ENCODE data around the gene PPIAL4G. TPM values are rescaled to one million over a fixed set of nuclear protein-coding genes. Genes with fewer than 3 reads are reported as not detected.
"Not testable (repeated sequence)": the region's sequence is repeated elsewhere in the genome, so short reads cannot be mapped to it uniquely, and the experiment has no call there.

The PPIAL4G gene
- total and polyA plus RNA-seq, 2 experiments from 2014 or later: 0.07 TPM; not detected in 1

GRCh38 chr1:148514310-148514709 is 31.2 kb upstream of the PPIAL4G start:
- not testable (repeated sequence) for H3K27ac ChIP-seq; H3K9me3 ChIP-seq (ENCODE audit: low read depth); H3K4me3 ChIP-seq; H3K36me3 ChIP-seq (replicated peaks; ENCODE audit: insufficient read depth, low read depth); H4K20me1 ChIP-seq (ENCODE audit: insufficient read depth, poor library complexity, severe bottlenecking); H3K27me3 ChIP-seq; H3K79me2 ChIP-seq; H3K4me2 ChIP-seq; H3K4me1 ChIP-seq (ENCODE audit: insufficient read depth); H3K9me2 ChIP-seq (replicated peaks; ENCODE audit: insufficient read depth); H2AFZ ChIP-seq; DNase-seq (ENCODE audit: low spot score)
- WGBS (ENCODE audit: low lambda C conversion rate, missing lambda C conversion rate): no CpG with 5 or more reads among the region's 3 CpGs

DNA sequence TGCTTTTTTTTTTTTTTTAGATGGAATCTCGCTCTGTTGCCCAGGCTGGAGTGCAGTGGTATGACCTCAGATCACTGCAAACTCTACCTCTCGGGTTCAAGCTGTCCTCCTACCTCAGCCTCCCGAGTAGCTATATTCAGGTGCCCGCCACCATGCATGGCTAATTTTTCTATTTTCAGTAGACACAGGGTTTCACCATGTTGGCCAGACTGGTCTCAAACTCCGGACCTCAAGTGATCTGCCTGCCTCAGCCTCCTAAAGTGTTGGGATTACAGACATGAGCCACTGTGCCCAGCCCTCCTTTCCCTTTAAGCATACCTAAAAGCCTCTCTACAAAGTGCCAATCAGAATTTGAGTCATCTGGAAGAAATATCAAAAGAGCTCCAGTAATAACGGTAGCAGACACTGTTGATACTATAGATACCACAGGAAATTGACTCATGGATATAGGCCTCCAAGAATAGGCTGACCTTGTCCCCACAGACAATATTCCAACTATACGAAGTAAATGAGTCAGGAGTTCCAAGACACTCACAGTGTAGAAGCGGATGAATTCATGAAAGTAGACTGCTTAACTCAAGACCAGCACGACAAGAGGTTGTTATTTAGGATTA is 29.6 kb upstream of the PPIAL4G start:
- H3K27me3 ChIP-seq; H2AFZ ChIP-seq; H3K9me3 ChIP-seq (ENCODE audit: low read depth); H3K9me2 ChIP-seq (replicated peaks; ENCODE audit: insufficient read depth); H3K79me2 ChIP-seq; H3K4me3 ChIP-seq; H4K20me1 ChIP-seq (ENCODE audit: insufficient read depth, poor library complexity, severe bottlenecking); H3K27ac ChIP-seq; H3K4me1 ChIP-seq (ENCODE audit: insufficient read depth); H3K36me3 ChIP-seq (replicated peaks; ENCODE audit: insufficient read depth, low read depth); H3K4me2 ChIP-seq; DNase-seq (ENCODE audit: low spot score): not testable (repeated sequence)
- 95% methylated on average over 8 of the region's 9 CpGs for WGBS (ENCODE audit: low lambda C conversion rate, missing lambda C conversion rate)

DNA sequence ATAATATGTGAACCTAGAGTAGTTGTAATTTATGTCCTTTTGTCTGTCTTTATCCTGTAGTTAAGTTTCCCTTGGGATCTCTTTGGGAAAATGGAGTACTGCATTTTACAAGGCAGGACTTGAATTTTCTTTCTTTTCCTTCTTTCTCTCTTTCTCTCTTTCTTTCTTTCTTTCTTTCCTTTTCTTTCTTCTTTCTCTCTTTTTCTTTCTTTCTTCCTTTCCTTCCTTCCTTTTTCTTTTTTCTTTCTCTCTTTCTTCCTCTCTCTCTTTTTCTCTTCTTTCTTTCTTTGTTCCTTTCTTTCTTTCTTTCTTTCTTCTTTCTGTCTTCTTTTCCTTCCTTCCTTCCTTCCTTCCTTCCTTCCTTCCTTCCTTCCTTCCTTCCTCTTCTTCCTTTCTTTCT is 10.8 kb upstream of the PPIAL4G start:
- not testable (repeated sequence) for DNase-seq (ENCODE audit: low spot score); H3K4me2 ChIP-seq; H3K9me3 ChIP-seq (ENCODE audit: low read depth); H3K27ac ChIP-seq; H3K9me2 ChIP-seq (replicated peaks; ENCODE audit: insufficient read depth); H3K4me3 ChIP-seq; H3K36me3 ChIP-seq (replicated peaks; ENCODE audit: insufficient read depth, low read depth); H4K20me1 ChIP-seq (ENCODE audit: insufficient read depth, poor library complexity, severe bottlenecking); H3K4me1 ChIP-seq (ENCODE audit: insufficient read depth); H3K27me3 ChIP-seq; H3K79me2 ChIP-seq; H2AFZ ChIP-seq

GRCh38 chr1:148481134-148481533 is 2.0 kb downstream of the PPIAL4G start:
- not testable (repeated sequence) for H3K27ac ChIP-seq; H2AFZ ChIP-seq; DNase-seq (ENCODE audit: low spot score); H3K9me3 ChIP-seq (ENCODE audit: low read depth); H3K27me3 ChIP-seq; H3K36me3 ChIP-seq (replicated peaks; ENCODE audit: insufficient read depth, low read depth); H3K9me2 ChIP-seq (replicated peaks; ENCODE audit: insufficient read depth); H3K4me3 ChIP-seq; H3K4me2 ChIP-seq; H4K20me1 ChIP-seq (ENCODE audit: insufficient read depth, poor library complexity, severe bottlenecking); H3K4me1 ChIP-seq (ENCODE audit: insufficient read depth); H3K79me2 ChIP-seq
- 86% methylated on average over 1 of the region's 4 CpGs for WGBS (ENCODE audit: low lambda C conversion rate, missing lambda C conversion rate)

DNA sequence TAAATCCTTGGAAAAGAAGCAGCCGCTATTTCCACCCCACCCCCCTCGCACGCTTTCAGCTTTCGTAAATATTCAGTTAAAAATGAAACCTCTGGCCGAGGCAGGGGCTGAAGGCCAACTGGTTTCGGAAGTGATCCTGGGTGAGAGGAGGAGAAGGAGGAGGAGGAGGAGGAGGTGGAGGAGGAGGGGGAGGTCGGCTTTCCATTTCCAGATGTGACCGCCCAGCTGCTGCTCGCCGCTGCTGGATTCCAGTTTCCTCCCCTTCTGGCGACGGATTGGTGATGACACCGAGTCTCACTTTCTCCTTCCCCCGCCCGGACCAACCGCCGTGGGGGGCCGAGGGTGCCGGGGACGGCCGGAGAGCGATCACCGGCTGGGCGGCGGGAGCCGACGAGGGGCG is 23.4 kb downstream of the PPIAL4G start:
- WGBS (ENCODE audit: low lambda C conversion rate, missing lambda C conversion rate): no CpG with 5 or more reads among the region's 28 CpGs
- not testable (repeated sequence) for H3K4me3 ChIP-seq; H3K4me1 ChIP-seq (ENCODE audit: insufficient read depth); H3K9me3 ChIP-seq (ENCODE audit: low read depth); H4K20me1 ChIP-seq (ENCODE audit: insufficient read depth, poor library complexity, severe bottlenecking); H3K36me3 ChIP-seq (replicated peaks; ENCODE audit: insufficient read depth, low read depth); DNase-seq (ENCODE audit: low spot score); H3K9me2 ChIP-seq (replicated peaks; ENCODE audit: insufficient read depth); H2AFZ ChIP-seq; H3K79me2 ChIP-seq; H3K27me3 ChIP-seq
- Histone ChIP-seq H3K4me2 (peak overlapping the region; percentile 71), H3K27ac (peak overlapping the region; percentile 98)

- not testable (repeated sequence) for H2AFZ ChIP-seq
These were observed 24.1 kb downstream of the PPIAL4G start for GRCh38 chr1:148458901-148459581.

GRCh38 chr1:148458398-148458797 is 24.7 kb downstream of the PPIAL4G start:
- WGBS (ENCODE audit: low lambda C conversion rate, missing lambda C conversion rate): 1% methylated on average over 11 of the region's 11 CpGs
- not testable (repeated sequence) for H2AFZ ChIP-seq

More at GRCh38 chr1:148458901-148459581, 24.1 kb downstream of the PPIAL4G start:
- 2% methylated on average over 24 of the region's 63 CpGs for WGBS (ENCODE audit: low lambda C conversion rate, missing lambda C conversion rate)
- Histone ChIP-seq H3K4me2 (peak overlapping the region; percentile 71), H3K27ac (peak overlapping the region; percentile 98), H3K4me3 (peak overlapping the region; percentile 30)
- H3K36me3 ChIP-seq (replicated peaks; ENCODE audit: insufficient read depth, low read depth); H3K9me2 ChIP-seq (replicated peaks; ENCODE audit: insufficient read depth); H3K4me1 ChIP-seq (ENCODE audit: insufficient read depth); H3K79me2 ChIP-seq; H4K20me1 ChIP-seq (ENCODE audit: insufficient read depth, poor library complexity, severe bottlenecking); H3K9me3 ChIP-seq (ENCODE audit: low read depth); H3K27me3 ChIP-seq: not testable (repeated sequence)
- TF ChIP-seq, protein P1, sequence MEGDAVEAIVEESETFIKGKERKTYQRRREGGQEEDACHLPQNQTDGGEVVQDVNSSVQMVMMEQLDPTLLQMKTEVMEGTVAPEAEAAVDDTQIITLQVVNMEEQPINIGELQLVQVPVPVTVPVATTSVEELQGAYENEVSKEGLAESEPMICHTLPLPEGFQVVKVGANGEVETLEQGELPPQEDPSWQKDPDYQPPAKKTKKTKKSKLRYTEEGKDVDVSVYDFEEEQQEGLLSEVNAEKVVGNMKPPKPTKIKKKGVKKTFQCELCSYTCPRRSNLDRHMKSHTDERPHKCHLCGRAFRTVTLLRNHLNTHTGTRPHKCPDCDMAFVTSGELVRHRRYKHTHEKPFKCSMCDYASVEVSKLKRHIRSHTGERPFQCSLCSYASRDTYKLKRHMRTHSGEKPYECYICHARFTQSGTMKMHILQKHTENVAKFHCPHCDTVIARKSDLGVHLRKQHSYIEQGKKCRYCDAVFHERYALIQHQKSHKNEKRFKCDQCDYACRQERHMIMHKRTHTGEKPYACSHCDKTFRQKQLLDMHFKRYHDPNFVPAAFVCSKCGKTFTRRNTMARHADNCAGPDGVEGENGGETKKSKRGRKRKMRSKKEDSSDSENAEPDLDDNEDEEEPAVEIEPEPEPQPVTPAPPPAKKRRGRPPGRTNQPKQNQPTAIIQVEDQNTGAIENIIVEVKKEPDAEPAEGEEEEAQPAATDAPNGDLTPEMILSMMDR (IDR thresholded peaks at IDR 0.05; ENCODE audit: poor library complexity): peak; percentile 4
- peak; percentile 28 for DNase-seq (ENCODE audit: low spot score)

DNA sequence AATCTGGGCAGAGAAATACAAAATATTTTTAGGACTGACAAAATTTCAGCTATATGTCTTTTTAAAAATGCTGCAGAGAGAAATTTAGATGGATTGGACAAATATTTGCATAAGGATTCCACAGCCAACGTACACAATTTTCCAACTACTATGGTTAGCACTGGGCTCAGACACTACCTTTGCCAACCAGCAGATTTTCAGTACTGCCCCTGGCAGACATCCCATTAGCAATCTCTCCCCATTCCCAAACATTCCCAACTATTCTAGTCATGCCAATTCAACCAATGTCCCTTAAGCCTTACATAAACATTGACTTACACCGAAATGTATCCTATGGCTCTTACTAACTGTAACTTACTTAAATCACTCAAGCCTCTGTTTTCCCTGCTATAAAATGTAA is 30.3 kb downstream of the PPIAL4G start:
- not testable (repeated sequence) for H3K79me2 ChIP-seq; H3K27me3 ChIP-seq; H3K36me3 ChIP-seq (replicated peaks; ENCODE audit: insufficient read depth, low read depth); H4K20me1 ChIP-seq (ENCODE audit: insufficient read depth, poor library complexity, severe bottlenecking); H2AFZ ChIP-seq; H3K4me3 ChIP-seq; H3K9me3 ChIP-seq (ENCODE audit: low read depth); H3K4me2 ChIP-seq; H3K9me2 ChIP-seq (replicated peaks; ENCODE audit: insufficient read depth); DNase-seq (ENCODE audit: low spot score); H3K4me1 ChIP-seq (ENCODE audit: insufficient read depth); H3K27ac ChIP-seq
- 20% methylated on average over 2 of the region's 2 CpGs for WGBS (ENCODE audit: low lambda C conversion rate, missing lambda C conversion rate)

More at GRCh38 chr1:148458398-148458797, 24.7 kb downstream of the PPIAL4G start:
- H3K9me3 ChIP-seq (ENCODE audit: low read depth); H3K79me2 ChIP-seq; H3K36me3 ChIP-seq (replicated peaks; ENCODE audit: insufficient read depth, low read depth); H4K20me1 ChIP-seq (ENCODE audit: insufficient read depth, poor library complexity, severe bottlenecking); H3K27me3 ChIP-seq; H3K4me1 ChIP-seq (ENCODE audit: insufficient read depth); DNase-seq (ENCODE audit: low spot score); H3K9me2 ChIP-seq (replicated peaks; ENCODE audit: insufficient read depth); H3K4me3 ChIP-seq: not testable (repeated sequence)
- peak overlapping the region; percentile 98 for H3K27ac ChIP-seq
- peak overlapping the region; percentile 74 for H3K4me2 ChIP-seq
